HG03045 (cell line): Measurements from ENCODE around the gene MCM8.
"Not testable (repeated sequence)": the region's sequence is repeated elsewhere in the genome, so short reads cannot be mapped to it uniquely, and the experiment has no call there.

Experiments
- ATAC-seq: cut with Tn5 transposase; IDR thresholded peaks from one replicate; pipeline ENCODE4 v1.9.1; 2021; ENCODE audit warnings: mild to moderate bottlenecking, moderate library complexity; ENCODE audit not compliant: unreplicated experiment

The MCM8 gene

GRCh38 chr20:5999783-6000182 lies 49.3 kb downstream of the MCM8 start:
- ATAC-seq = no peak

- no peak for ATAC-seq
Measured at GRCh38 chr20:6000871-6001270, 50.4 kb downstream of the MCM8 start.

GRCh38 chr20:6006603-6006949 lies 56.1 kb downstream of the MCM8 start:
- ATAC-seq = no peak

GRCh38 chr20:6007094-6007528 lies 56.7 kb downstream of the MCM8 start:
- ATAC-seq = no peak

GRCh38 chr20:6007529-6008103 lies 57.2 kb downstream of the MCM8 start:
- no peak for ATAC-seq

GRCh38 chr20:6008254-6008653 lies 57.8 kb downstream of the MCM8 start:
- ATAC-seq = no peak

- ATAC-seq = no peak
Measured at GRCh38 chr20:6012179-6012578, 61.7 kb downstream of the MCM8 start.

GRCh38 chr20:6014017-6014416 lies 63.6 kb downstream of the MCM8 start:
- ATAC-seq = no peak

GRCh38 chr20:6014957-6015356 lies 64.5 kb downstream of the MCM8 start:
- no peak for ATAC-seq

GRCh38 chr20:6017467-6017866 lies 67.0 kb downstream of the MCM8 start:
- no peak for ATAC-seq

- no peak for ATAC-seq
Measured at GRCh38 chr20:6017880-6018279, 67.4 kb downstream of the MCM8 start.

GRCh38 chr20:6024768-6025167 lies 74.3 kb downstream of the MCM8 start:
- no peak for ATAC-seq

GRCh38 chr20:6026051-6026450 lies 75.6 kb downstream of the MCM8 start:
- ATAC-seq = no peak

GRCh38 chr20:6028818-6029217 lies 78.4 kb downstream of the MCM8 start:
- ATAC-seq = no peak

- no peak for ATAC-seq
Measured at GRCh38 chr20:6029538-6029937, 79.1 kb downstream of the MCM8 start.

- no peak for ATAC-seq
Measured at GRCh38 chr20:6030453-6031080, 80.1 kb downstream of the MCM8 start.

- not testable (repeated sequence) for ATAC-seq
Measured at GRCh38 chr20:6032907-6033306, 82.5 kb downstream of the MCM8 start.

GRCh38 chr20:6034134-6034969 lies 83.9 kb downstream of the MCM8 start:
- no peak for ATAC-seq

GRCh38 chr20:6036213-6036612 lies 85.8 kb downstream of the MCM8 start:
- ATAC-seq = no peak

- no peak for ATAC-seq
Measured at GRCh38 chr20:6037082-6037481, 86.6 kb downstream of the MCM8 start.

GRCh38 chr20:6038256-6038655 lies 87.8 kb downstream of the MCM8 start:
- no peak for ATAC-seq

GRCh38 chr20:6039766-6040165 lies 89.3 kb downstream of the MCM8 start:
- no peak for ATAC-seq
